H1 (cell line): ENCODE data around the gene HCAR1. TPM values are rescaled to one million over a fixed set of nuclear protein-coding genes. Genes with fewer than 3 reads are reported as not detected.
A peak's percentile ranks its signal among the peaks of the same experiment; 100 is the strongest.

Experiments used
- EGR1 ChIP-seq: IDR thresholded peaks from 2 replicates; pipeline ENCODE4 v1.6.1; 2011; ENCODE audit warnings: low read depth, low read length, borderline replicate concordance
- EP300 ChIP-seq, 2 experiments: IDR thresholded peaks; 1 replicate in 1 of 2; 2 replicates in 1 of 2; pipeline ENCODE4 v1.6.1; 2011 to 2012; ENCODE audit warnings: low read depth in 2 of 2, low read length in 2 of 2, mild to moderate bottlenecking in 2 of 2, borderline replicate concordance in 1 of 2, inconsistent platforms in 1 of 2, moderate library complexity in 1 of 2
- EZH2 ChIP-seq: fragments of 200-600 bp; sonication (generic); IDR thresholded peaks from 2 replicates; pipeline ENCODE4 v1.7.1; 2012; ENCODE audit warnings: low read depth, mild to moderate bottlenecking, moderate library complexity, low read length, inconsistent platforms; ENCODE audit not compliant: severe bottlenecking
- GABPA ChIP-seq: IDR thresholded peaks from 2 replicates; pipeline ENCODE4 v1.6.1; 2011; ENCODE audit warnings: mild to moderate bottlenecking, low read length, moderate library complexity, borderline replicate concordance; ENCODE audit not compliant: insufficient read depth
- GTF2F1 ChIP-seq: IDR thresholded peaks from 2 replicates; pipeline ENCODE4 v1.6.1; 2012; ENCODE audit warnings: low read depth, low read length, improper control_type of control experiment, borderline replicate concordance
- JUN ChIP-seq: IDR thresholded peaks from 2 replicates; pipeline ENCODE4 v1.6.1; 2011; ENCODE audit warnings: low read depth, mild to moderate bottlenecking, improper control_type of control experiment, low read length
- KDM5A ChIP-seq: fragments of 200-600 bp; IDR thresholded peaks from 2 replicates; pipeline ENCODE4 v1.7.1; 2012; ENCODE audit warnings: mild to moderate bottlenecking, low read length, inconsistent platforms, mixed read lengths
- MAFK ChIP-seq: IDR thresholded peaks from 2 replicates; pipeline ENCODE4 v1.6.1; 2012; ENCODE audit warnings: low read depth, mild to moderate bottlenecking, improper control_type of control experiment, low read length
- NANOG ChIP-seq: IDR thresholded peaks from 2 replicates; pipeline ENCODE4 v1.6.1; 2011; ENCODE audit warnings: low read length, low read depth, mild to moderate bottlenecking, inconsistent platforms; ENCODE audit not compliant: insufficient read depth, poor library complexity, severe bottlenecking
- SP2 ChIP-seq: IDR thresholded peaks from 2 replicates; pipeline ENCODE4 v1.6.1; 2012; ENCODE audit warnings: mild to moderate bottlenecking, low read length, inconsistent platforms
- SP4 ChIP-seq: IDR thresholded peaks from 2 replicates; pipeline ENCODE4 v1.6.1; 2012; ENCODE audit warnings: low read length, inconsistent platforms
- SRF ChIP-seq: IDR thresholded peaks from 2 replicates; pipeline ENCODE4 v1.6.1; 2011; ENCODE audit warnings: mild to moderate bottlenecking, low read depth, low read length, moderate library complexity
- TAF1 ChIP-seq: IDR thresholded peaks from 2 replicates; pipeline ENCODE4 v1.6.1; 2011; ENCODE audit warnings: mild to moderate bottlenecking, low read depth, low read length
- TAF7 ChIP-seq: optimal IDR thresholded peaks from 2 replicates; pipeline ENCODE3; 2011; ENCODE audit warnings: low read depth, mild to moderate bottlenecking, inconsistent platforms, low read length, moderate library complexity, borderline replicate concordance
- TCF12 ChIP-seq: IDR thresholded peaks from 2 replicates; pipeline ENCODE4 v1.6.1; 2011; ENCODE audit warnings: low read depth, mild to moderate bottlenecking, low read length
- YY1 ChIP-seq: IDR thresholded peaks from 2 replicates; pipeline ENCODE4 v1.6.1; 2011; ENCODE audit warnings: low read depth, mild to moderate bottlenecking, low read length
- ZNF274 ChIP-seq: IDR thresholded peaks from 2 replicates; pipeline ENCODE4 v1.7.0; 2012; ENCODE audit warnings: low read length, borderline replicate concordance; ENCODE audit errors: extremely low read depth
- polyA plus RNA-seq, 7 experiments: library from polyadenylated mRNA; depleted of rRNA in 3 of 7; stranded (reverse) in 5 of 7; unstranded in 2 of 7; fragments of >200 nt in 5 of 7; fragments of 200-250 nt in 2 of 7; gene quantifications; 1 replicate in 5 of 7; 2 replicates in 1 of 7; 4 replicates in 1 of 7; pipeline versions ENCODE4 v1.2.1 to v1.2.3, GENCODE V29; 2011 to 2013; ENCODE audit warnings: missing spikeins in 2 of 7, mixed read lengths in 2 of 7
- total RNA-seq: library from RNA; stranded (reverse); fragmentation: NEBNext Ultra II Directional; extraction: Animal tissue kit (Norgen Biotek cat#: 25700); gene quantifications from 2 replicates; pipeline ENCODE4 v1.2.1, GENCODE V29; 2021
- TF ChIP-seq, protein P1 (sequence below), 3 experiments: IDR thresholded peaks; 1 replicate in 2 of 3; 2 replicates in 1 of 3; pipeline versions ENCODE4 v1.5.1 to v1.6.1; 2011; ENCODE audit warnings: low read length in 3 of 3, mild to moderate bottlenecking in 3 of 3, inconsistent platforms in 2 of 3, low read depth in 1 of 3, moderate library complexity in 1 of 3; ENCODE audit not compliant: insufficient read depth in 1 of 3; ENCODE audit errors: control extremely low read depth in 1 of 3
- TF ChIP-seq, protein P2 (sequence below): IDR thresholded peaks from 2 replicates; pipeline ENCODE4 v1.6.1; 2012; ENCODE audit warnings: inconsistent platforms
- TF ChIP-seq, protein P3 (sequence below): IDR thresholded peaks from 2 replicates; pipeline ENCODE4 v1.6.1; 2012; ENCODE audit warnings: inconsistent platforms

Gene HCAR1
- total and polyA plus RNA-seq, 2 of the 8 experiments (the other 6 are each of a cell fraction or from before 2014, with no cell fraction given) = 0.02 TPM; not detected in 1

GRCh38 chr12:122752464-122753318 is 22.0 kb upstream of the HCAR1 start, which contains the start of gene DENR (continued):
- TF ChIP-seq EP300 (IDR thresholded peaks at IDR 0.05; ENCODE audit: borderline replicate concordance in 1 of 2, low read depth in 2 of 2, low read length in 2 of 2) (0 out of 3 replicates have a peak, but pooled peaks of 1 of the 2 experiments have one; percentile 6), GTF2F1 (no peak; the same call in 1 of the 2 replicates), GABPA (no peak), NANOG (no peak), ZNF274 (no peak), SP4 (peak; percentile 91; the same call in 1 of the 2 replicates), YY1 (peak; percentile 41; the same call in 1 of the 2 replicates), TAF1 (peak; percentile 96), TCF12 (no peak), KDM5A (no peak), EZH2 (no peak), SRF (0 out of 2 replicates have a peak, but pooled peaks have one; percentile 32), JUN (no peak), TAF7 (peak; percentile 88), SP2 (no peak), MAFK (no peak; the same call in 1 of the 2 replicates), EGR1 (peak; percentile 99)
- TF ChIP-seq, protein P1, sequence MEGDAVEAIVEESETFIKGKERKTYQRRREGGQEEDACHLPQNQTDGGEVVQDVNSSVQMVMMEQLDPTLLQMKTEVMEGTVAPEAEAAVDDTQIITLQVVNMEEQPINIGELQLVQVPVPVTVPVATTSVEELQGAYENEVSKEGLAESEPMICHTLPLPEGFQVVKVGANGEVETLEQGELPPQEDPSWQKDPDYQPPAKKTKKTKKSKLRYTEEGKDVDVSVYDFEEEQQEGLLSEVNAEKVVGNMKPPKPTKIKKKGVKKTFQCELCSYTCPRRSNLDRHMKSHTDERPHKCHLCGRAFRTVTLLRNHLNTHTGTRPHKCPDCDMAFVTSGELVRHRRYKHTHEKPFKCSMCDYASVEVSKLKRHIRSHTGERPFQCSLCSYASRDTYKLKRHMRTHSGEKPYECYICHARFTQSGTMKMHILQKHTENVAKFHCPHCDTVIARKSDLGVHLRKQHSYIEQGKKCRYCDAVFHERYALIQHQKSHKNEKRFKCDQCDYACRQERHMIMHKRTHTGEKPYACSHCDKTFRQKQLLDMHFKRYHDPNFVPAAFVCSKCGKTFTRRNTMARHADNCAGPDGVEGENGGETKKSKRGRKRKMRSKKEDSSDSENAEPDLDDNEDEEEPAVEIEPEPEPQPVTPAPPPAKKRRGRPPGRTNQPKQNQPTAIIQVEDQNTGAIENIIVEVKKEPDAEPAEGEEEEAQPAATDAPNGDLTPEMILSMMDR (IDR thresholded peaks at IDR 0.05; ENCODE audit: control extremely low read depth in 1 of 3, insufficient read depth in 1 of 3, low read depth in 1 of 3, low read length in 3 of 3) = peak; percentile 87 to 95 (median 95)
- TF ChIP-seq, protein P2, sequence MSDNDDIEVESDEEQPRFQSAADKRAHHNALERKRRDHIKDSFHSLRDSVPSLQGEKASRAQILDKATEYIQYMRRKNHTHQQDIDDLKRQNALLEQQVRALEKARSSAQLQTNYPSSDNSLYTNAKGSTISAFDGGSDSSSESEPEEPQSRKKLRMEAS = peak; percentile 75
- TF ChIP-seq, protein P3, sequence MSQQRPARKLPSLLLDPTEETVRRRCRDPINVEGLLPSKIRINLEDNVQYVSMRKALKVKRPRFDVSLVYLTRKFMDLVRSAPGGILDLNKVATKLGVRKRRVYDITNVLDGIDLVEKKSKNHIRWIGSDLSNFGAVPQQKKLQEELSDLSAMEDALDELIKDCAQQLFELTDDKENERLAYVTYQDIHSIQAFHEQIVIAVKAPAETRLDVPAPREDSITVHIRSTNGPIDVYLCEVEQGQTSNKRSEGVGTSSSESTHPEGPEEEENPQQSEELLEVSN = peak; percentile 15; the same call in 1 of the 2 replicates
